ENCODE data around the gene MMP28.

- TF ChIP-seq CTCF (conservative IDR thresholded peaks at IDR 0.05; ENCODE audit: low read depth, low read length): no peak
- TF ChIP-seq EZH2phosphoT487 (IDR thresholded peaks at IDR 0.05; ENCODE audit: borderline replicate concordance, low read length): no peak
- TF ChIP-seq EZH2 (IDR thresholded peaks at IDR 0.05; ENCODE audit: low read length, unreplicated experiment): no peak
Observed at GRCh38 chr17:35740997-35741931, 54.2 kb downstream of the MMP28 start.

Data from PC-3 (cell line).